Left hindlimb (tissue), 1 donor: ENCODE data around the gene ZNF554.
A peak's percentile ranks its signal among the peaks of the same experiment; 100 is the strongest.

Experiments used
- DNase-seq: peaks from one replicate; pipeline ENCODE4 v3.0.0-alpha.2; 2018

ZNF554 gene

DNA sequence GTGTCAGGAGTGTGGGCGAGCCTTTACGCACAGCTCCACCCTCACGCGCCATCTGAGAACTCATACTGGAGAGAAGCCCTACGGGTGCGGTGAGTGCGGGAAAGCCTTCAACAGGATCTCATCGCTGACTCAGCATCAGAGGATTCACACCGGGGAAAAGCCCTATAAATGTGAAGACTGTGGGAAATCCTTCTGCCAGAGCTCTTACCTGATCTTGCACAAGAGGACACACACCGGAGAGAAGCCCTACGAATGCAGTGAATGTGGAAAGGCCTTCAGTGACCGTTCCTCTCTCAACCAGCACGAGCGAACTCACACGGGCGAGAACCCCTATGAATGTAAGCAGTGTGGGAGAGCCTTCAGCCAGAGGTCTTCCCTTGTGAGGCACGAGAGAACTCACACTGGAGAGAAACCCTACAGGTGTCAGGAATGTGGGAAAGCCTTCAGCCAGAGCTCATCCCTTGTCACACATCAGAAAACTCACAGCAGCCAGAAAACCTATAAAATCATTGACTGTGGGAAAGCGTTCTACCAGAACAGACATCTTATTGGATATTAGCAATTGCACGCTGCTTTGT lies 14.7 kb downstream of the ZNF554 start:
- no peak for DNase-seq

DNA sequence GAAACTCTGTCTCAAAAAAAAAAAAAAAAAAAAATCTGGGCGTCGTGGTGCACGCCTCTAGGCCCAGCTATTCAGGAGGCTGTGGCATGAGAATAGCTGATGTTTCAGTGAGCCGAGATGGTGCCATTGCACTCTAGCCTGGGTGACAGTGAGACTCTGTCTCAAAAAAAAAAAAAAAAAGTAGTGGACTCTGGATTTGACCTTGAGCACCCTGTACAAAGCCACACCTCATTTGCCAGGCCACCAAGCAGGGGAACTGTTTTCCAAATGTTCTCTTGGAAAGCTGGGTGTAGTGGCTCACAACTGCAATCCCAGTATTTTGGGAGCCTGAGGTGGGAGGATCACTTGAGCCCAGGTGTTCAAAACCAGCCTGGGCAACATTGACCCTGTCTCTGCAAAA lies 17.8 kb downstream of the ZNF554 start:
- no peak for DNase-seq

DNA sequence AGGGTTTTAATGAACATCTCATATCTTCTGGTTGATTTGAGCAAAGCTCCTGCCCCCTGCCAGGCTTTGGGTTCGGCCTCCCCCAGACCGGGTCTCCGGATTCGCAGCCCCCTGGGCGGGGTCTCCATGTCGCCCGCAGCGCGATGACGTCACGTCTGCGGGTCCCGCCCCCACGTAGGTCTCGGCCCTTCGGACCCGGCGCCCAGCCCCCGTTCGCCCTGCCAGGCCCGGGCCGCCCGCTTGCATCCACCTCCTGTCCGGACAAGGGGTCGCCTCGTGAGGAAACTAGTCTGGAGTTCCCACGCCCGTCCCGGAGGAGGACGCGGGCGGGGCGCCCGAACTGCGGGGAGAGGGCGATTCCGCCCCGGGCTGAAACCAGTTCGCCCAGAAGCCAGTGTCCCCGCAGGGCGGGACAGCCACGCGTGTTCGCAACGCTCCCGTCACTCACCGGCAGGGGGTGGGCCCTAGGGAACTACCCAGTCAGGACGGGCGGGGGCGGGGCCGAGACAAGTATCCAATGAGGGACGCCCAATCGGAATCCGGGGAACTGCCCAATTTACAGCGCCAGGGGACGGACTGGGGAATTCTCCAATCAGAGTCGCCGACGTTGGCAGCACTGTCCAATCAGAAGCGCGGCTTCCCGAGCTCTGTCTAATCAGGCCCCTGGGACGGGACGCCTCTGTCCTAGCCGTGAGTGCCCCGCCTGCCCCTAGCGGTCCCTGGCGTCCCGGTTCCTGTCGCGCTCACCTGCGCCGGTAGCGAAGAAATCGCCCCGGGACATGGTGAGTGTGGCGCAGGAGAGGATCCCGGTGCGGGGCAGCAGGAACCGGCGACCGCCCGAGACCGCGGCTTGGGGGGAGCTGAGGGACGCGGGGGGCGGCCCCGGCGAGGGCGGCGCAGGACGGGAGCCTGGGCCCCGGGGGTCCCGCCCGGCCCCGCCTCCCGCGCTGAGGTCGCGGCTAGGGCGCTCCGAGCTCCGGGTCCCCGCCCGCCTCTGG lies 21.4 kb downstream of the ZNF554 start, which contains the start of gene ZNF555:
Gene ZNF555, plus strand, starts transcription at position 682 of the 998 bp plus-strand sequence. Its CDS starts 98 bp downstream, at position 780.
- DNase-seq = peak; percentile 99

DNA sequence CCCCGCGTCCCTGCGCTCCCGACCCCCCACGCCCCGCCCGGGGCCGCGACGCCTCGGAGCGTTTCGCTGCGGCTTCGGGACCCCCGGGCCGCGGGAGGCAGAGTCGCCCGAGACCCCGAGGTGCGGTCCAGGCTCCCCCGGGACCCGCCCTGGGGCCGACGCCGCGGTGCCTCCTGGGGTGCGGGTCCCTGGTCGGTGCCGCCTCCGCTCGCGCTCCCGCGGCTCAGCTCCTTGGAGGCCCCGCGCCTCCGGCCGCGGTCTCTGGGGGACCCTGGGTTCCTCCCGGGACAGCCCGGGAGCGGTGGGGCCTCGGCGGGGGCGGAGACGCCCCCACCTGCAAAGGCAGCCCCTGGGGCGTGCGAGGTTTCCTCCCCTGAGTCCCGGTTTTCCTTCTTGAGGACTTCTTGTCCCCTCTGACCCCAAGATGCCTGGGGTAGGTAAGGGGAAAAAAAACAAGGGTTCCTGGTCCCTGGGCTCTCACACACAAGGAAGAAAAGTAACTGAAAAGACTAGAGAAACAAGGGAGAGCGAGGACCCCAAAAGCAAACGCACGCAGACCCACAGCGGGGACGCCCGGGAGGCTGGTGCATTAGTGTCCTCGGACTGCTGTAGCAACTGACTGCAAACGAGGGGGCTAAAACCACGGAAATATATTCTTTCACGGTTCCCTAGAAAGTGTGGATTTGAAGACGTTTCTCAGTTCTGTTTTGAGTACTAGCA lies 22.3 kb downstream of the ZNF554 start:
- no peak for DNase-seq

DNA sequence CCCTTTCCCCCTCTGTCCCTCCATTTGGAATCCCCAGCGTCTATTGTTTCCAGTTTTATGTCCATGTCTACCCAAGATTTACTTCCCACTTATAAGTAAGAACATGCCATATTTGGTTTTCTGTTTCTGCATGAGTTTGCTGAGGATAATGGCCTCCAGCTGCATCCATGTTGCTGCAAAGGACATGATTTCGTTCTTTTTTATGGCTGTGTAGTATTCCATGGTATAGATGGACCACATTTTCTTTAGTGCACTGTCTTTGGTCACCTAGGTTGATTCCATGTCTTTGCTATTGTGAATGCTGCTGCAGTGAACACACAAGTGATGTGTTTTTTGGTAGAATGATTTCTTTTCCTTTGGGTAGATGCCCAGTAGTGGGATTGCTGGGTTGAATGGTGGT lies 25.4 kb downstream of the ZNF554 start:
- DNase-seq = no peak

DNA sequence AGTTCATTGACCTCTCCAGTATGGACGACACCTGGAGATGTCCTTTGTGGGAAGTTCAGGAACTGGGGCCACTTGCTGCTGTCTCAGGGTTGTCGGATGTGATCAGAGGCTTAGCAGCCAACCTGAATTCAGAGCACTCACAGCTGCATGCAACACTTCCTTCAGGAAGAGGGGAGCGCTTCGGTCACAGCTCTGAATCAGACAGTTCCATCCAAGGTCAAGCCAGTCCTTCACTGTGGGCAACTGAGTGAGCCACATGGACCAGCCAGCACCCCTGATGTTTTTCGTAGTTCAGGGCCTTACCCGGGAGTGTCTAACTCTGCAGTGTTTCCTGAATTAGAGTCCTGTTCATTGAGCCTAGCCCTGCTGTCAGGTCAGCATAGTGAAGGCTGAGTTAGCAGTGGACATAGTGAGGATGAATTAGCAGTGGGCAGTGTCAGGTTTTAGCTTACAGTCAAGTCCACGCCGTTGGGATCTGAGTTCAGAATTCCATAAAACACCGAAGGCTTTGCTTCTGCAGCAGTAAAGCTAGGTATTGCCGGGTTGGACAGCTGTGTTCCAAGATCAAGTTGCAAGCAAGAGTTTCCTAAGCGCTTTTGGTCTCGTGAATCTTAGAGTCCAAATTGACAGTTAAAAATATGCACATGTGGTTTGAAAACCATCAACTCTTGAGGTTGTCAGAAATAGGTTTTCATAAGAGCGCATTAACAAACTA lies 26.7 kb downstream of the ZNF554 start:
- no peak for DNase-seq

DNA sequence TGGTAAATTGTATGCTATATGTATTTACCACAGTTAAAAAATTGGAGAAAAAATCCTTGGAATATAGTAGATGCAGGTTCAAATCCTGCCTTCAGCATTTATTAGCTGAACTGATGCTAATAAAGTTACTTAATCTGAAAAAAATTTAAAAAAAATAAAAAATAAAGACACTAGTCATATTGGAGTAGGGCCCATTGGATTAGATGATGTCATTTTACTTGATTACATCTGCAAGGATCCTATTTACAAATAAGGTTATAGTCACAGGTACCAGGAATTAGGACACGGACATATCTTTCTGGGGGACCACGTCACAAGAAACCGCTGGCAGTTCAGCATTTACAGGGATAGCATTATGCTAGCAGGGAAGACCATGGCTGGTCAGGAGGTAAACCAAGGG lies 27.8 kb downstream of the ZNF554 start:
- DNase-seq = no peak

DNA sequence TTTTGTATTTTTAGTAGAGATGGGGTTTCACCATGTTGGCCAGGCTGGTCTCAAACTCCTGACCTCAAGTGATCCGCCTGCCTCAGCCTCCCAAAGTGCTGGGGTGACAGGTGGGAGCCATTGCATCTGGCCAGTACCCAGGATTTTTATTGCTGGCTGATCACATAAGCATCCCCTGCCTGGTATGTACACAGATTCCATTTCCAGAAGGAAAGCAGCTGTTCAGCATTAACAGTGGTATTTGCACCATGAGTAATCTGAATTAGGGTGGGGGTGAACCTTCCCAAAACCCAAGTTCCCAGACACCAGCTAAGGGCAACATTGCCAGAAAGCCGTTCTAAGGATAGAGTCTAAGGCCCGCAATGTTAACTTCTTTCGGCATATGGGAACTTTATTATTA lies 28.9 kb downstream of the ZNF554 start:
- peak; percentile 43 for DNase-seq

DNA sequence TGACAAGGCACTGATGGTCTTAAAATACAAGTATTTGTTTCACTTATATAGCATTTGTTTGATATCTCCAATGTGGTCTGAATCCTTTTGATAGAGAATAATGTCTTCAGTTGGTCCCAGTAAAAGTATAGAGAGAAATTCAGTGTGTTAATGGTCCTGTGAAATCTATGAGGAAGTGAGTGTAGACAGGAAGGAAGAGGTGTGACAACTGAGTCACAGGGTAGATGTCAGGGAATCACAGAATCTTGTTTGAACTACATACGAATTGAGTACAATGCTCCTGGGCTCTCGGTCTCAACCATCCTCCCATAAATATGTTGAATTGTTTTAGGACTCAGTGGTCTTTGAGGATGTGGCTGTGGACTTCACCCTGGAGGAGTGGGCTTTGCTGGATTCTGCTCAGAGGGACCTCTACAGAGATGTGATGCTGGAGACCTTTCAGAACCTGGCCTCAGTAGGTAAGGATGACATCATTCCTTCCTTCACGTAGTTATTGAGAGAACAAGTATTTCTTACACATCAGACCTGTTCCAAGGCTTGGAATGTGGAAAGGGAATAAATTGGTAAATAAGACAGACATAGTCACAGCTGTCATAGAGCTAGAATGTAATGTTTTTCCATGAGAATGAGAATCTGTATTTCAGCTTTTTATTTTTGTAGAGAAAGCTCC lies 30.7 kb downstream of the ZNF554 start:
- DNase-seq = no peak

DNA sequence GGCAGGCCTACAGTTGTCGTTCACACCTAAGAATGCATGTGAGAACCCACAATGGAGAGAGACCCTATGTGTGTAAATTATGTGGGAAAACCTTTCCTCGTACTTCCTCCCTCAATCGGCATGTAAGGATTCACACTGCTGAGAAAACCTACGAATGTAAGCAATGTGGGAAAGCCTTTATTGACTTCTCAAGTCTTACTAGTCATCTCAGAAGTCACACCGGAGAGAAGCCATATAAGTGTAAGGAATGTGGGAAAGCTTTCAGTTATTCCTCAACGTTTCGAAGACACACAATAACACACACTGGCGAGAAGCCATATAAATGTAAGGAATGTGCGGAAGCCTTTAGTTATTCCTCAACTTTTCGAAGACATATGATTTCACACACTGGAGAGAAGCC lies 32.9 kb downstream of the ZNF554 start:
- no peak for DNase-seq

DNA sequence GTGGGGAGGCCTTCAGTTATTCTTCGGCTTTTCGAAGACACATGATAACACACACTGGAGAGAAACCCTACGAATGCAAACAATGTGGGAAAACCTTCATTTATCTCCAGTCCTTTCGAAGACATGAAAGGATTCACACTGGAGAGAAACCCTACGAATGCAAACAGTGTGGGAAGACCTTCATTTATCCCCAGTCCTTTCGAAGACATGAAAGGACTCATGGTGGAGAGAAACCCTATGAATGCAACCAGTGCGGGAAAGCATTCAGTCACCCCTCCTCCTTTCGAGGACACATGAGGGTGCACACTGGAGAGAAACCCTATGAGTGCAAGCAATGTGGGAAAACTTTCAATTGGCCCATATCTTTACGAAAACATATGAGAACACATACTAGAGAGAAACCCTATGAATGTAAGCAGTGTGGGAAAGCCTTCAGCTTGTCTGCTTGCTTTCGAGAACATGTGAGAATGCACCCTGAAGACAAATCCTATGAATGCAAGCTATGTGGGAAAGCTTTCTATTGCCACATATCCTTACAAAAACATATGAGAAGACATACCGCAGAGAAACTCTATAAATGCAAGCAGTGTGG lies 33.4 kb downstream of the ZNF554 start:
- no peak for DNase-seq

DNA sequence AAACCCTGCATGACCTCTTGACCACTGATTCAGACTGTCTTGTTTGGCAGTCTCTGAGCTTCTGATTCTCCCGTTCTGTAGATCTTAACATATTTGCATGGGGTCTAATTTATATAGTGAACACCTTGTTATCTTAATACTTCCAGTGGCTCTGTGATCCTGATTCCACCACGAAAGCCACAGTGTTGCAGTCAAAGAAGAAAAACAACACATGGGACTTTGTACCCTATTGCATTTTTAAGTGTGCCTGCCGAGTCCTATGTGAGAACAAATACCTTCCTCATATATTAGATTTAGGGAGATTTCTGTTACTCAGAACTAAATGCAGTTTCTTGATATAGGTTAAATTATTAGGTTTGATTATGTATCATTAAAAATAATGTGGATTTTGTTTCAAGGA lies 35.2 kb downstream of the ZNF554 start:
- DNase-seq = no peak

DNA sequence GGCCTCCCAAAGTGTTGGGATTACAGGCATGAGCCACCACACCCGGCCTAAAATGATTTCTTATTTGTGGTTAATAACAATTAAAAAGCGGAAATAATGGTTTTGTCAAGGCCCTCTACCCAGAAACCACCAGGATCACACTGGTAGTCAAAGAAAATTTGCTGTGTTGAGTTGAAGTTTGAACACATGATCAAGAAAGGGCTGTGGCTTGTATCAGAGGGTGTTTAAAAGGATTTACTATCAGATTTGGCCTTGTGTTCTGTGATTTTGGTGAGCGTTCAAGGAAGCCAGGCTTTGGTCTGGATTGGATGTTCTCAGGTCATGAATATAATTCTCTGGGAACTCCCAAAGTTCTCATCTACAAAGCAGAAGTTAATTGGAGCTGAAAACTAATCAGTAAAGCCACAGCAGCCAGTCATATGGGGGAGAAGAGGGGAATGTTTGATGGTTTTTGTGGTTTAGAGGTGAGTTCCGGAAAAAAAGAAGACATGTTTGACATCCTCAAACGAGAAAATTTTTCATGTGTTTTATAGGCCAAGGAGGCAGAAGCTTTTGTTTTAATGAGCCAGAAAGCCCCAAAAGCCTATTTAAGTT lies 36.9 kb downstream of the ZNF554 start:
- no peak for DNase-seq

DNA sequence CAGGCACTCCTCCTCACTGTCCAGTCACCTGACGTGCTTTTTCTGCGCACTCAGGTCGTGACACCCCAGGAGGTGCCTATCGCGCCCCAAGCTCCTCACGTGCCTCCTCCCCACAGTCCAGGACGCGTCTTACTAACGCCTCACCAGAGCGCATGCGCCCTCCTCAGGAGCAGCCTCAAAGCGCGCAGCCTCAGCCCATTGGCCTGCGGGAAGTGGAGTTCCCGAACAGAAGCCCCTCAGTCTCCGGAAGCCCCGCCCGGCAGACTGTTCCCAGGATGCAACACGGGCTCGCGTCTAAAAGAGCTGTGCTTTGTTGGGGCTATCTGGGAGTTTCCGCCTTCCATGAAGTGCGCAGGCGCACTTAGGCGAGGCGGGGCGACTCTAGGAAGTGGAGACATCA lies 39.2 kb downstream of the ZNF554 start:
- DNase-seq = no peak

DNA sequence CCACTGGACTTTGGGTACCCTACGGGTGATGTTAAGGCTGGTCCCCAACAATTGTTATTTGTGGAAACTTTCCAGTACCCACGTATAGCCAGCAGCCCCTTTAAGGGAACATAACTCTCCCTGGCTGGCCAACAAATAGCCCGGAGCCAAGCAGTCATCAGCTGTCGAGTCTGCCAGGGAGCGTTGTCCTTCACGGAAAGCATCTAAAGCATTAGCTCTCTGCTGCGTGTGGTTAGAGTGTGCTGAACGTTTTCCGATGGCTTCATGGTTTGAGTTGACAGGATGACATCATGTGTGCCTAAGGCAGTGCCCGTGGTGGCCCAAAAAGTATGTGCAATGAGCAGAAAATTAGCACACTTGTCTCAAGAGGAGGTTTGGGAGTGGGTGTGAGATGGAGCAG lies 44.1 kb downstream of the ZNF554 start:
- DNase-seq = no peak

DNA sequence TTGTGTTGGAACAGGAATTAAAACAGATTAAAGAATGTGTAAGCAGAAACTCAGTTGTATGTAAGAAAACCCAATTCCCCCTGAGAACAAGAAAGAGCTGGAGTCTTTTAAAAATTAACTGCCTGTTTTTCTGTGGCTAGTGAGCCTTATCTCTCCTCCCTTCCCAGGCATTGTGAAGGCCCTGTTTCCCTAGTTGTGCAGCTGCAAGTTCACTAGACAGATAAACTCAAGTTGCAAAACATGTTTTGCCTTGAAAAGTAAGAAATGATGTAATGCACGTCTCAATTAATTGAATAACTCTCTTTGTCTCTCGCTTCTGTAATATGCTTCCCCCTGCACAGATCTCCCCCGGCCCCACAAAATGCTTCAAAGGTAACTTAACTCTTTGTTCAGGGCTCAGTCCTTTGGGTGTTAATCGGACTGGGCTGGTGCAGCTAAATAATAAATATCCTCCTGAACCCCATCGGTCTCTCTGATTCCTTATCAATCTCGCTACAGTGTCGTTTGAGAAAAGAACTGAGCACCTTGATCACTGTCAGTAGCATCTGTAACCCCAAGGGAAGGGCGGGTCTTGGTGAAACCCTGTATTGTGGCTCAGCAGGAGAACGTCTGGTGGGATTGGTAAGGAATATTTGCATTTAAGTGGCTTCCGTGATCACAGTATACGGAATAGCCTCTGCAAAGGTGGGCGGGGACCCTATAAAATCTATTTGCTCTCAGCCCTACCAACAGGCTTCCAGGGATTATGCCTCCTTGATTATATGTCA lies 45.8 kb downstream of the ZNF554 start:
- no peak for DNase-seq

DNA sequence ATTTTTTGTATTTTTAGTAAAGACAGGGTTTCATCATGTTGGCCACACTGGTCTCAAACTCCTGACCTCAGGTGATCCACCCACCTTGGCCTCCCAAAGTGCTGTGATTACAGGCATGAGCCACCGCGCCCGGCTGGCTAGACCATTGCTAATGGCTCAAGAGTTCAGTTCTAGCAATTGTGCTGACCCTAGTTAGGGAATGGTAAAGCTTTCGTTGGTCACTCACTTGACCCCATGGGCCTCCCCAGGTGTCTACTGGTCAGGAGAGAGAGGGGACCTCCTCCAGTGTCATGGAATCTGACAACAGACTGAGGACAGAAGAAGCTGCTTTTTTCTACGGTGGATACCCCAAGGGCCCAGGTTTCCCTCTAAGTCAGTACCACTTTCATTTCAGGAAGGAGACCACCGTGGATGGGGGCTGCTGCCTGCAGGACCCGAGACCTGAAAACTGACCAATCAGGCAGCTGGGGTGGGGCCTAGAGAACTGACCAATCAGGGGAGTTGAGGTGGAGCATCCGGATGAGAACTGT lies 46.9 kb downstream of the ZNF554 start:
- no peak for DNase-seq

DNA sequence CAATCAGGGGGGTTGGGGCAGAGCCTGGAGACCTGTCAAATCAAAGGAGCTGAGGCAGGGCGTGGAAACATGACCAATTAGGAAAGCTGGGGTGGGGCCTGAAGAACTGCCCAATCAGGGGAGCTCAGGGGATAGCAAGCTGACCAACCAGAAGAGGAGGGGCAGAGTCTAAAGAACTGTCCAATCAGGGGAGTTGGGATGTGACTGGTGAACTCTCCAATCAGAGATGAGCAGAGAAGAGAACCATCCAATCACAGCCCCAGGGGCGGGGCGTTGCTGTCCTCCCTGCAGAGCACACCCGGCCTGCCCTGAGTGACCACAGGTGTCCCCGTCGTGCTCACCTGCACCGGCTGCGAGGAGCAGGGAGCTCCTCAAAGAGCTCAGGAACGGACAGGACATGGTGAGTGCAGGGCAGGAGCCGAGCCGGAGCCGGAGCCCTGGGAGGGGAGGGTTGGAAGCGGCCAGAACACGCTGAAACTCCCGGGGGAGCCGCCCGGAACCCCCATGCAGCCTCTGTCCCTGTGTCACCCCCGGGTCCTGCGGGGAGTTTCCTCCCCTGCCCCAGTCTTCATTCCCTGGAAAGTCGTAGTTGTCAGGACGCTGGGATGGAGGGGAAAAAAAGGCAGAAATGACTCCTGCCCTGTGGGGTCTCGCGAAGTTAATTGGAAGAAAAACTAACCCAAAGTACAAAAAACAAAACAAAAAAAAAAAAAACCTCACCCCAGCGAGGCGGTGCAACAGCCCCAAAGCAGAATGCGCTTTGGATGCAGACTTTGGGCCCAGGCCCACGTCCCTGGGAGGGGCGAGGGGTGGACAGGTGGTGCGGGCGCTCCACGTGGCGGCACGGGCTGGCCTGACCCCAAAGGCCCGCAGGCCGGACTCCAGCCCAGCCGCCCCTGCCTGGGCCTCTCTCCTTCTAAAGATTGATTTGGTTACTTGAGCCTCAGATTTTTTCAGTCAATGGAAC lies 47.6 kb downstream of the ZNF554 start, which contains the start of gene ZNF556:
Gene ZNF556, plus strand, starts transcription at position 311 of the 967 bp plus-strand sequence. Its CDS starts 87 bp downstream, at position 398.
- peak; percentile 79 for DNase-seq

DNA sequence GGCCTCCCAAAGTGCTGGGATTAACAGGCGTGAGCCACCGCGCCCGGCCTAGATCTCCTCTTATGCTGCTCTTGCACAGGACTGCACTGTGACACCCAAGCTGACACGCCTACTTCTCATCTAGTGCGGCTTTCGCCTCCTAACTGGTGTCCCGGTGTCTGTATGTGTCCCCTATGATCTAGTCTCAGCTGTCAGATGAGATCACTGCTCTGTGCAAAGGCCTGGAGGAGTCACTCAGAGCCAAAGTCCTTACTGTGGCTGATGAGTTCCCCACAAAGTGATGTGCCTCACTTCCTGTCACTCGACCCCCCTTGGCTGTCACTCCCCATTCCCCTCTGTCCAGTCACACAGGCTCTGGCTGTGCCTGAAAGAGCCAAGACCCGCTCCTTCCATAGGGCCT lies 50.0 kb downstream of the ZNF554 start:
- no peak for DNase-seq
